ENCODE data around the gene IL1RAP.

Gene IL1RAP

GRCh38 chr3:190586631-190587011 is 72.7 kb downstream of the IL1RAP start:
- DNase-seq (ENCODE audit: low read depth): no peak
- no peak overlapping the region for H3K4me3 ChIP-seq (ENCODE audit: low read depth, low read length)
- TF ChIP-seq, protein P1, sequence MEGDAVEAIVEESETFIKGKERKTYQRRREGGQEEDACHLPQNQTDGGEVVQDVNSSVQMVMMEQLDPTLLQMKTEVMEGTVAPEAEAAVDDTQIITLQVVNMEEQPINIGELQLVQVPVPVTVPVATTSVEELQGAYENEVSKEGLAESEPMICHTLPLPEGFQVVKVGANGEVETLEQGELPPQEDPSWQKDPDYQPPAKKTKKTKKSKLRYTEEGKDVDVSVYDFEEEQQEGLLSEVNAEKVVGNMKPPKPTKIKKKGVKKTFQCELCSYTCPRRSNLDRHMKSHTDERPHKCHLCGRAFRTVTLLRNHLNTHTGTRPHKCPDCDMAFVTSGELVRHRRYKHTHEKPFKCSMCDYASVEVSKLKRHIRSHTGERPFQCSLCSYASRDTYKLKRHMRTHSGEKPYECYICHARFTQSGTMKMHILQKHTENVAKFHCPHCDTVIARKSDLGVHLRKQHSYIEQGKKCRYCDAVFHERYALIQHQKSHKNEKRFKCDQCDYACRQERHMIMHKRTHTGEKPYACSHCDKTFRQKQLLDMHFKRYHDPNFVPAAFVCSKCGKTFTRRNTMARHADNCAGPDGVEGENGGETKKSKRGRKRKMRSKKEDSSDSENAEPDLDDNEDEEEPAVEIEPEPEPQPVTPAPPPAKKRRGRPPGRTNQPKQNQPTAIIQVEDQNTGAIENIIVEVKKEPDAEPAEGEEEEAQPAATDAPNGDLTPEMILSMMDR (IDR thresholded peaks at IDR 0.05; ENCODE audit: low read depth, low read length, missing control alignments): no peak
- in situ Hi-C loops (cut with HindIII; ENCODE audit: low sequenced_read_pairs): no loop called here

DNA sequence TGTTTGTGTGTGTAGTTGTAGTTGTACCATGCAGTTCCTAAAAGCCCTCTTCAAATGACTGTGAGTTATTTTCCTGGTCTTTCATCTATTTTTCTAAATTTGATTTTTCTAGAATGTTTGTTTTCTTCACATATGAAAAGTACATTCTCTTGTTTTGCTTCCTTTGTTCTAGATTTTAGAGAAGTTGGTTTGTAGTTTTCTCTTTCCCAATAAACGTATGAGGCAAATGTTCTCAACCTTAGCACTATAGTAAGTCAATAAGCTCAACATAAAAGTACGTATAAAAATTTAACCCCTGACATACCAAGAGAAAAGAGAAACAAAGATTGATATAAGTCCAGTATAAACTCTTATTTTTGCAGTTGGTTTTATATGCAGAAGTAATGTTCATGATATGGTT is 74.7 kb downstream of the IL1RAP start:
- TF ChIP-seq, protein P1 (IDR thresholded peaks at IDR 0.05; ENCODE audit: low read depth, low read length, missing control alignments): no peak
- H3K4me3 ChIP-seq (ENCODE audit: low read depth, low read length): no peak overlapping the region
- in situ Hi-C loops (cut with HindIII; ENCODE audit: low sequenced_read_pairs): no loop called here
- DNase-seq (ENCODE audit: low read depth): no peak

- no peak overlapping the region for H3K4me3 ChIP-seq (ENCODE audit: low read depth, low read length)
- in situ Hi-C loops (cut with HindIII; ENCODE audit: low sequenced_read_pairs): no loop called here
- TF ChIP-seq, protein P1 (IDR thresholded peaks at IDR 0.05; ENCODE audit: low read depth, low read length, missing control alignments): no peak
- DNase-seq (ENCODE audit: low read depth): no peak
Observed at GRCh38 chr3:190589326-190589725, 75.4 kb downstream of the IL1RAP start.

DNA sequence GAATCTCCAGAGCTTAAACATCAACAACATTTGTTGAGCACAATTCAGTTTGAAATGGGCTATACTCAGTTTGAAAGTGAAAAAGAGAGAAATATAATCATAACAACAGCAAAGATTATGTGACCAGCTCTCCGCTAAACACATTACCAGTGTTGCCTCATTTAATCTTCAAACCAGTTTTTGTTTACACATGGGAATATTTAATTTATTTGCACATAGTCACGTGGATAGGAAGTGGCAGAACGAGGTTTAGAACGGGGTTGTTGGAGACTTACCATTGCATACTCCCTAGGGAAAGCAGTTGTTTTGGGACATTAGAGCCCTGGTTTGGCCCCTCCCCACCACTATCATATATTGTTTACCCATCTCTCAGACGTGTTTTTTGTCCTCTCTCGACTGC is 77.2 kb downstream of the IL1RAP start:
- TF ChIP-seq, protein P1 (IDR thresholded peaks at IDR 0.05; ENCODE audit: low read depth, low read length, missing control alignments): no peak
- DNase-seq (ENCODE audit: low read depth): no peak
- in situ Hi-C loops (cut with HindIII; ENCODE audit: low sequenced_read_pairs): no loop called here
- H3K4me3 ChIP-seq (ENCODE audit: low read depth, low read length): no peak overlapping the region

DNA sequence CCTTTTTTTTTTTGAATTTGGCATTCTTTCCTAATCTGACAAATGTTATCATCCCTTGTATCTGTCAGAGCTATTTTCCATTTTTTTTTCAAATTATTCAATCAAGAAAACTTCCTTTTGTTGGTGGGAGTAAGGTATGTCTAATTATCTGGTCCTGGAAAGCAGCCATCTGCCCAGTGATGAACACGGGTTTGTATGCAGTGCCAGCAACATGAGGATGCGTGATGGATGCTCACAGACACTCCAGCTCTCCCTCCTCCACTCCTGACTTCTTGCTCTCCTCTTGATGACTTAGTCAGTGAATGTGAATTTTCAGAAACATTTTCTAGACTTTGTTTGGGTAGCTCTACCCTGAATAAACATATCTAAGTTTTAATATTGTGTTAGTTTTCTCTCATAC is 79.2 kb downstream of the IL1RAP start:
- DNase-seq (ENCODE audit: low read depth): no peak
- H3K4me3 ChIP-seq (ENCODE audit: low read depth, low read length): no peak overlapping the region
- in situ Hi-C loops (cut with HindIII; ENCODE audit: low sequenced_read_pairs): no loop called here
- TF ChIP-seq, protein P1 (IDR thresholded peaks at IDR 0.05; ENCODE audit: low read depth, low read length, missing control alignments): no peak

GRCh38 chr3:190594171-190594570 is 80.3 kb downstream of the IL1RAP start:
- H3K4me3 ChIP-seq (ENCODE audit: low read depth, low read length): no peak overlapping the region
- in situ Hi-C loops (cut with HindIII; ENCODE audit: low sequenced_read_pairs): no loop called here
- TF ChIP-seq, protein P1 (IDR thresholded peaks at IDR 0.05; ENCODE audit: low read depth, low read length, missing control alignments): no peak
- no peak for DNase-seq (ENCODE audit: low read depth)

Measured in astrocyte of the cerebellum (primary cell).